Naive B cell (primary cell): ENCODE results near the gene PRSS33. TPM values are rescaled to one million over a fixed set of nuclear protein-coding genes. Genes with fewer than 3 reads are reported as not detected.

ENCODE experiments used
- ATAC-seq, 2 donors: fragments of 150-1000 bp; cut with Tn5 transposase; 2 replicates each; pipeline ENCODE4 v1.10.0; 2021; ENCODE audit warnings: low read depth in 2 of 2, mild to moderate bottlenecking in 2 of 2, moderate library complexity in 2 of 2
- DNase-seq: peaks from one replicate; pipeline ENCODE4 v3.0.0; 2022
- H3K27ac Mint-ChIP-seq, 6 donors: one replicate each; pipeline ENCODE4 v1.8.0; 2020 to 2022; ENCODE audit warnings: mild to moderate bottlenecking in 6 of 6, mixed read lengths in 6 of 6, moderate library complexity in 5 of 6, inconsistent platforms in 2 of 6
- H3K27me3 Mint-ChIP-seq, 3 donors: one replicate each; pipeline ENCODE4 v1.8.0; 2021 to 2022; ENCODE audit warnings: mixed read lengths in 3 of 3, mild to moderate bottlenecking in 1 of 3
- H3K36me3 Mint-ChIP-seq, 2 donors: one replicate each; pipeline ENCODE4 v1.8.0; 2020 to 2022; ENCODE audit warnings: mixed read lengths in 2 of 2, inconsistent platforms in 1 of 2, mild to moderate bottlenecking in 1 of 2
- H3K4me1 Mint-ChIP-seq, 3 donors: one replicate each; pipeline ENCODE4 v1.8.0; 2020 to 2022; ENCODE audit warnings: mixed read lengths in 3 of 3, inconsistent platforms in 1 of 3, mild to moderate bottlenecking in 1 of 3, moderate library complexity in 1 of 3
- H3K4me3 Mint-ChIP-seq, 8 donors: one replicate each; pipeline ENCODE4 v1.8.0; 2020 to 2022; ENCODE audit warnings: mild to moderate bottlenecking in 8 of 8, mixed read lengths in 8 of 8, moderate library complexity in 8 of 8, inconsistent platforms in 2 of 8
- H3K9me3 Mint-ChIP-seq, 7 donors: one replicate each; pipeline ENCODE4 v1.8.0; 2020 to 2022; ENCODE audit warnings: mixed read lengths in 7 of 7, mild to moderate bottlenecking in 5 of 7, inconsistent platforms in 2 of 7, moderate library complexity in 1 of 7
- polyA plus RNA-seq, 6 donors: library from polyadenylated mRNA; unstranded; fragments of 300-500 nt; fragmentation: Illumina TruSeq; gene quantifications; one replicate each; pipeline ENCODE4 v1.2.3, GENCODE V29; 2021; ENCODE audit warnings: low read depth in 6 of 6

PRSS33 gene
- polyA plus RNA-seq, 6 donors from 2014 or later = not detected

GRCh38 chr16:2766430-2767139 lies 20.8 kb downstream of the PRSS33 start:
- peaks cover 48 to 68% of the 10 kb centered on the region in 2 donors for H3K36me3 Mint-ChIP-seq
- peak overlapping the region in 3 of 6 donors; percentile 74 to 82 (median 82) for H3K27ac Mint-ChIP-seq
- peak overlapping the region in 1 of 8 donors; percentile 43 for H3K4me3 Mint-ChIP-seq
- H3K9me3 Mint-ChIP-seq = peaks cover 0 to 2% (median 0%) of the 10 kb centered on the region in 7 donors
- H3K27me3 Mint-ChIP-seq = no peaks in the 10 kb centered on the region
- no peak for ATAC-seq
- peaks cover 4 to 39% (median 37%) of the 10 kb centered on the region in 3 donors for H3K4me1 Mint-ChIP-seq
- no peak for DNase-seq

GRCh38 chr16:2765462-2766404 lies 21.6 kb downstream of the PRSS33 start:
- DNase-seq (no peak), ATAC-seq (no peak)
- peak overlapping the region in 3 of 6 donors; percentile 82 for H3K27ac Mint-ChIP-seq
- peak overlapping the region in 1 of 8 donors; percentile 43 for H3K4me3 Mint-ChIP-seq
- H3K9me3 Mint-ChIP-seq = peaks cover 0 to 2% (median 0%) of the 10 kb centered on the region in 7 donors
- H3K4me1 Mint-ChIP-seq = peaks cover 4 to 40% (median 37%) of the 10 kb centered on the region in 3 donors
- H3K27me3 Mint-ChIP-seq = no peaks in the 10 kb centered on the region
- H3K36me3 Mint-ChIP-seq = peaks cover 48 to 76% of the 10 kb centered on the region in 2 donors

GRCh38 chr16:2764718-2765117 lies 22.6 kb downstream of the PRSS33 start:
- Mint-ChIP-seq H3K27me3 (no peaks in the 10 kb centered on the region), H3K36me3 (peaks cover 48 to 81% of the 10 kb centered on the region in 2 donors), H3K9me3 (peaks cover 0 to 2% (median 0%) of the 10 kb centered on the region in 7 donors), H3K4me1 (peaks cover 9 to 42% (median 33%) of the 10 kb centered on the region in 3 donors), H3K4me3 (peak overlapping the region in 1 of 8 donors; percentile 43), H3K27ac (peak overlapping the region in 4 of 6 donors; percentile 53 to 82 (median 69))
- DNase-seq (no peak), ATAC-seq (peak in 1 of 2 donors; percentile 24)

- peaks cover 0 to 2% (median 0%) of the 10 kb centered on the region in 7 donors for H3K9me3 Mint-ChIP-seq
- H3K27ac Mint-ChIP-seq = peak overlapping the region in 3 of 6 donors; percentile 5 to 82 (median 78)
- DNase-seq (no peak), ATAC-seq (no peak)
- peaks cover 59 to 84% of the 10 kb centered on the region in 2 donors for H3K36me3 Mint-ChIP-seq
- H3K4me3 Mint-ChIP-seq = peak overlapping the region in 2 of 8 donors; percentile 19 to 56
- no peaks in the 10 kb centered on the region for H3K27me3 Mint-ChIP-seq
- H3K4me1 Mint-ChIP-seq = peaks cover 16 to 43% (median 30%) of the 10 kb centered on the region in 3 donors
These were observed 24.2 kb downstream of the PRSS33 start for GRCh38 chr16:2763173-2763572.

GRCh38 chr16:2762711-2763110 lies 24.6 kb downstream of the PRSS33 start:
- Mint-ChIP-seq H3K36me3 (peaks cover 61 to 84% of the 10 kb centered on the region in 2 donors), H3K4me1 (peaks cover 16 to 41% (median 34%) of the 10 kb centered on the region in 3 donors), H3K27ac (peak overlapping the region in 5 of 6 donors; percentile 2 to 82 (median 35)), H3K9me3 (peaks cover 0 to 2% (median 0%) of the 10 kb centered on the region in 7 donors), H3K4me3 (peak overlapping the region in 1 of 8 donors; percentile 56), H3K27me3 (no peaks in the 10 kb centered on the region)
- ATAC-seq = no peak
- DNase-seq = no peak

- Mint-ChIP-seq H3K27me3 (no peaks in the 10 kb centered on the region), H3K4me1 (peaks cover 16 to 47% (median 41%) of the 10 kb centered on the region in 3 donors), H3K36me3 (peaks cover 65 to 89% of the 10 kb centered on the region in 2 donors), H3K27ac (peak overlapping the region in 4 of 6 donors; percentile 15 to 82 (median 52)), H3K4me3 (peak overlapping the region in 1 of 8 donors; percentile 21), H3K9me3 (peaks cover 0 to 2% (median 0%) of the 10 kb centered on the region in 7 donors)
- DNase-seq (no peak), ATAC-seq (no peak)
These were observed 25.3 kb downstream of the PRSS33 start for GRCh38 chr16:2761886-2762583.

- Mint-ChIP-seq H3K9me3 (peaks cover 0 to under 1% (median 0%) of the 10 kb centered on the region in 7 donors), H3K36me3 (peaks cover 60 to 90% of the 10 kb centered on the region in 2 donors), H3K4me3 (no peak overlapping the region), H3K4me1 (peaks cover 21 to 48% (median 42%) of the 10 kb centered on the region in 3 donors), H3K27me3 (no peaks in the 10 kb centered on the region), H3K27ac (peak overlapping the region; percentile 15 to 82 (median 50))
- DNase-seq = no peak
- ATAC-seq = no peak
These were observed 25.9 kb downstream of the PRSS33 start for GRCh38 chr16:2761472-2761871.

- Mint-ChIP-seq H3K4me3 (peak overlapping the region in 2 of 8 donors; percentile 31 to 68), H3K27me3 (no peaks in the 10 kb centered on the region), H3K9me3 (no peaks in the 10 kb centered on the region), H3K4me1 (peaks cover 49 to 67% (median 60%) of the 10 kb centered on the region in 3 donors), H3K36me3 (peaks cover 21 to 75% of the 10 kb centered on the region in 2 donors), H3K27ac (peak overlapping the region in 3 of 6 donors; percentile 86 to 98 (median 94))
- ATAC-seq (no peak), DNase-seq (no peak)
These were observed 30.0 kb downstream of the PRSS33 start for GRCh38 chr16:2757344-2757743.

GRCh38 chr16:2756288-2757015 lies 30.9 kb downstream of the PRSS33 start:
- no peak for DNase-seq
- no peak for ATAC-seq
- Mint-ChIP-seq H3K4me3 (peak overlapping the region in 2 of 8 donors; percentile 81 to 99), H3K27ac (peak overlapping the region in 3 of 6 donors; percentile 49 to 98 (median 82)), H3K36me3 (peaks cover 18 to 67% of the 10 kb centered on the region in 2 donors), H3K9me3 (no peaks in the 10 kb centered on the region), H3K4me1 (peaks cover 51 to 68% (median 65%) of the 10 kb centered on the region in 3 donors), H3K27me3 (no peaks in the 10 kb centered on the region)

- H3K27me3 Mint-ChIP-seq = no peaks in the 10 kb centered on the region
- DNase-seq (no peak), ATAC-seq (no peak)
- peak overlapping the region; percentile 17 to 99 (median 91) for H3K4me3 Mint-ChIP-seq
- H3K4me1 Mint-ChIP-seq = peaks cover 59 to 74% (median 63%) of the 10 kb centered on the region in 3 donors
- peak overlapping the region; percentile 4 to 98 (median 45) for H3K27ac Mint-ChIP-seq
- peaks cover 18 to 54% of the 10 kb centered on the region in 2 donors for H3K36me3 Mint-ChIP-seq
- no peaks in the 10 kb centered on the region for H3K9me3 Mint-ChIP-seq
These were observed 32.2 kb downstream of the PRSS33 start for GRCh38 chr16:2755158-2755557.

- peaks cover 11 to 39% of the 10 kb centered on the region in 2 donors for H3K36me3 Mint-ChIP-seq
- no peaks in the 10 kb centered on the region for H3K9me3 Mint-ChIP-seq
- peaks cover 49 to 71% (median 55%) of the 10 kb centered on the region in 3 donors for H3K4me1 Mint-ChIP-seq
- peak overlapping the region; percentile 86 to 99 (median 92) for H3K4me3 Mint-ChIP-seq
- DNase-seq (no peak), ATAC-seq (no peak)
- H3K27ac Mint-ChIP-seq = peak overlapping the region; percentile 91 to 98 (median 94)
- no peaks in the 10 kb centered on the region for H3K27me3 Mint-ChIP-seq
These were observed 33.7 kb downstream of the PRSS33 start for GRCh38 chr16:2753733-2754020.
